Karpas-422 (cell line): ENCODE results near the gene HIPK3. TPM values are rescaled to one million over a fixed set of nuclear protein-coding genes. Genes with fewer than 3 reads are reported as not detected.

ENCODE experiments used
- DNase-seq: peaks from one replicate; pipeline ENCODE4 v3.0.0-alpha.2; 2015
- H2AFZ ChIP-seq: fragments of 200-600 bp; sonication (generic); 2 replicates; pipeline ENCODE4 v1.6.1; 2014; ENCODE audit warnings: antibody characterized with exemption, low read length, mixed read lengths
- H3K27ac ChIP-seq: fragments of 200-600 bp; sonication (generic); 2 replicates; pipeline ENCODE4 v1.5.1; 2014; ENCODE audit warnings: mild to moderate bottlenecking, low read length, moderate library complexity
- H3K27me3 ChIP-seq: fragments of 200-600 bp; sonication (generic); 2 replicates; pipeline ENCODE4 v1.6.1; 2014; ENCODE audit warnings: low read length, mixed read lengths
- H3K36me3 ChIP-seq: fragments of 200-600 bp; sonication (generic); 2 replicates; pipeline ENCODE4 v1.6.1; 2014; ENCODE audit warnings: low read length, mixed read lengths; ENCODE audit not compliant: insufficient read depth
- H3K4me1 ChIP-seq: fragments of 200-600 bp; sonication (generic); 2 replicates; pipeline ENCODE4 v1.6.1; 2014; ENCODE audit warnings: mild to moderate bottlenecking, low read length, mixed read lengths
- H3K4me2 ChIP-seq: fragments of 200-600 bp; sonication (generic); 2 replicates; pipeline ENCODE4 v1.6.1; 2014; ENCODE audit warnings: low read length, low read depth, mild to moderate bottlenecking; ENCODE audit not compliant: poor library complexity, severe bottlenecking
- H3K4me3 ChIP-seq: fragments of 200-600 bp; sonication (generic); 2 replicates; pipeline ENCODE4 v1.5.1; 2014; ENCODE audit warnings: mild to moderate bottlenecking, antibody characterized with exemption, low read length, mixed read lengths
- H3K79me2 ChIP-seq: fragments of 200-600 bp; sonication (generic); 2 replicates; pipeline ENCODE4 v1.6.1; 2014; ENCODE audit warnings: mild to moderate bottlenecking, low read length, mixed read lengths
- H3K9ac ChIP-seq: fragments of 200-600 bp; sonication (generic); 2 replicates; pipeline ENCODE4 v1.6.0; 2014; ENCODE audit warnings: low read length
- H3K9me2 ChIP-seq: fragments of 200-600 bp; sonication (generic), shearing (Covaris generic); replicated peaks from 2 replicates; pipeline ENCODE4 v1.6.0; 2014; ENCODE audit warnings: mild to moderate bottlenecking, low read length, moderate library complexity; ENCODE audit not compliant: insufficient read depth
- H3K9me3 ChIP-seq: fragments of 300-700, 200-600 bp; sonication (generic); 2 replicates; pipeline ENCODE4 v1.6.1; 2014; ENCODE audit warnings: low read length, mixed read lengths
- H4K20me1 ChIP-seq: fragments of 200-600 bp; sonication (generic); 2 replicates; pipeline ENCODE4 v1.6.1; 2014; ENCODE audit warnings: mild to moderate bottlenecking, antibody characterized with exemption, low read length, low read depth; ENCODE audit not compliant: insufficient read depth
- total RNA-seq: library from RNA; depleted of rRNA; stranded (reverse); fragments of >200 nt; shearing (Covaris generic); gene quantifications from 2 replicates; pipeline ENCODE4 v1.2.3, GENCODE V29; 2014; ENCODE audit warnings: low replicate concordance

Gene HIPK3
- total RNA-seq, 1 experiment from 2014 or later: 67.0 TPM

GRCh38 chr11:33262011-33262645 lies 4.9 kb downstream of the HIPK3 start:
- Histone ChIP-seq H4K20me1 (peaks cover 22% of the 10 kb centered on the region; the same call in 1 of the 2 replicates), H3K4me1 (peaks cover 43% of the 10 kb centered on the region), H3K9ac (no peak overlapping the region), H3K4me3 (no peak overlapping the region), H3K36me3 (no peaks in the 10 kb centered on the region), H3K9me2 (no peaks in the 10 kb centered on the region), H3K27me3 (no peaks in the 10 kb centered on the region), H3K27ac (peak overlapping the region; percentile 40), H2AFZ (no peak overlapping the region), H3K4me2 (peak overlapping the region; percentile 15), H3K9me3 (no peaks in the 10 kb centered on the region), H3K79me2 (peaks cover 98% of the 10 kb centered on the region)
- DNase-seq: no peak

- H3K36me3 ChIP-seq: no peaks in the 10 kb centered on the region
- no peak for DNase-seq
- H2AFZ ChIP-seq: no peak overlapping the region
- H3K9me3 ChIP-seq: no peaks in the 10 kb centered on the region
- H4K20me1 ChIP-seq: peaks cover 22% of the 10 kb centered on the region; the same call in 1 of the 2 replicates
- H3K4me3 ChIP-seq: no peak overlapping the region
- no peak overlapping the region for H3K9ac ChIP-seq
- peaks cover 43% of the 10 kb centered on the region for H3K4me1 ChIP-seq
- peaks cover 98% of the 10 kb centered on the region for H3K79me2 ChIP-seq
- no peak overlapping the region for H3K4me2 ChIP-seq
- 0 out of 2 replicates have a peak overlapping the region, but pooled peaks have one; percentile 12 for H3K27ac ChIP-seq
- no peaks in the 10 kb centered on the region for H3K27me3 ChIP-seq
- no peaks in the 10 kb centered on the region for H3K9me2 ChIP-seq
Observed at GRCh38 chr11:33263549-33263948, 6.4 kb downstream of the HIPK3 start.

- DNase-seq: no peak
- Histone ChIP-seq H2AFZ (no peak overlapping the region), H4K20me1 (peaks cover 16% of the 10 kb centered on the region; the same call in 1 of the 2 replicates)
Observed at GRCh38 chr11:33264926-33265325, 7.7 kb downstream of the HIPK3 start.

GRCh38 chr11:33266393-33267215 lies 9.4 kb downstream of the HIPK3 start:
- Histone ChIP-seq H3K27ac (no peak overlapping the region), H3K27me3 (no peaks in the 10 kb centered on the region), H3K9me3 (no peaks in the 10 kb centered on the region), H3K4me2 (no peak overlapping the region), H3K36me3 (no peaks in the 10 kb centered on the region), H3K79me2 (peaks cover 99% of the 10 kb centered on the region), H3K9ac (no peak overlapping the region), H3K4me3 (no peak overlapping the region), H3K9me2 (no peaks in the 10 kb centered on the region), H3K4me1 (peaks cover 21% of the 10 kb centered on the region), H2AFZ (no peak overlapping the region), H4K20me1 (0 out of 2 replicates have a peak, but pooled peaks cover 9% of the 10 kb centered on the region)
- no peak for DNase-seq

More at GRCh38 chr11:33264926-33265325, 7.7 kb downstream of the HIPK3 start:
- peaks cover 33% of the 10 kb centered on the region for H3K4me1 ChIP-seq
- no peak overlapping the region for H3K9ac ChIP-seq
- H3K4me3 ChIP-seq: no peak overlapping the region
- no peaks in the 10 kb centered on the region for H3K9me3 ChIP-seq
- peaks cover 98% of the 10 kb centered on the region for H3K79me2 ChIP-seq
- H3K36me3 ChIP-seq: no peaks in the 10 kb centered on the region
- H3K9me2 ChIP-seq: no peaks in the 10 kb centered on the region
- H3K27me3 ChIP-seq: no peaks in the 10 kb centered on the region
- H3K4me2 ChIP-seq: no peak overlapping the region
- no peak overlapping the region for H3K27ac ChIP-seq

- no peaks in the 10 kb centered on the region for H3K9me3 ChIP-seq
- no peak overlapping the region for H3K4me2 ChIP-seq
- no peaks in the 10 kb centered on the region for H3K36me3 ChIP-seq
- H3K4me1 ChIP-seq: no peaks in the 10 kb centered on the region
- H3K27me3 ChIP-seq: no peaks in the 10 kb centered on the region
- no peak overlapping the region for H2AFZ ChIP-seq
- H3K9ac ChIP-seq: no peak overlapping the region
- no peak for DNase-seq
- 0 out of 2 replicates have a peak, but pooled peaks cover 7% of the 10 kb centered on the region for H4K20me1 ChIP-seq
- H3K79me2 ChIP-seq: peaks cover 98% of the 10 kb centered on the region
- no peak overlapping the region for H3K27ac ChIP-seq
- no peaks in the 10 kb centered on the region for H3K9me2 ChIP-seq
- H3K4me3 ChIP-seq: no peak overlapping the region
Observed at GRCh38 chr11:33268945-33269540, 11.9 kb downstream of the HIPK3 start.

GRCh38 chr11:33269822-33270221 lies 12.6 kb downstream of the HIPK3 start:
- Histone ChIP-seq H3K36me3 (no peaks in the 10 kb centered on the region), H3K27ac (no peak overlapping the region), H4K20me1 (0 out of 2 replicates have a peak, but pooled peaks cover 5% of the 10 kb centered on the region), H3K9me2 (no peaks in the 10 kb centered on the region), H2AFZ (no peak overlapping the region), H3K9ac (no peak overlapping the region), H3K27me3 (no peaks in the 10 kb centered on the region), H3K9me3 (no peaks in the 10 kb centered on the region), H3K4me3 (no peak overlapping the region), H3K79me2 (peaks cover 98% of the 10 kb centered on the region), H3K4me2 (no peak overlapping the region), H3K4me1 (no peaks in the 10 kb centered on the region)
- DNase-seq: no peak

- Histone ChIP-seq H3K9me3 (no peaks in the 10 kb centered on the region), H3K9ac (no peak overlapping the region), H3K27me3 (no peaks in the 10 kb centered on the region), H3K4me3 (no peak overlapping the region), H4K20me1 (0 out of 2 replicates have a peak, but pooled peaks cover 3% of the 10 kb centered on the region), H3K4me2 (no peak overlapping the region), H3K27ac (no peak overlapping the region), H3K79me2 (peaks cover 98% of the 10 kb centered on the region), H3K36me3 (no peaks in the 10 kb centered on the region), H3K9me2 (no peaks in the 10 kb centered on the region), H3K4me1 (no peaks in the 10 kb centered on the region), H2AFZ (no peak overlapping the region)
- DNase-seq: no peak
Observed at GRCh38 chr11:33271059-33271458, 13.9 kb downstream of the HIPK3 start.
